Activated B cell treated with CpG ODN at 0.5 μM for 24 hours (primary cell): Measurements from ENCODE around the gene PITHD1. TPM values are rescaled to one million over a fixed set of nuclear protein-coding genes. Genes with fewer than 3 reads are reported as not detected.
A peak's percentile ranks its signal among the peaks of the same experiment; 100 is the strongest.

Experiments used
- ATAC-seq: fragments of 200-7000 bp; cut with Tn5 transposase; one replicate; pipeline ENCODE4 v1.10.0; 2021; ENCODE audit warnings: low read depth, mild to moderate bottlenecking, moderate library complexity
- CTCF ChIA-PET: fragments of 350-600 bp; sonication (Branson Sonifier 250); formaldehyde crosslinking; loops from one replicate; lab custom pipeline; 2021; ENCODE audit warnings: antibody characterized with exemption; lab: Charles Lee
- POLR2A ChIA-PET: fragments of 350-600 bp; sonication (Branson Sonifier 250); formaldehyde crosslinking; loops from one replicate; lab custom pipeline; 2021; ENCODE audit warnings: antibody characterized with exemption; lab: Charles Lee
- DNase-seq: peaks from one replicate; pipeline ENCODE4 v3.0.0; 2022
- H3K27ac Mint-ChIP-seq: one replicate; pipeline ENCODE4 v1.8.0; 2020; ENCODE audit warnings: mixed read lengths
- H3K27me3 Mint-ChIP-seq: one replicate; pipeline ENCODE4 v1.8.0; 2021; ENCODE audit warnings: mixed read lengths
- H3K36me3 Mint-ChIP-seq: one replicate; pipeline ENCODE4 v1.8.0; 2021; ENCODE audit warnings: low read depth, mixed read lengths
- H3K4me1 Mint-ChIP-seq: one replicate; pipeline ENCODE4 v1.8.0; 2021; ENCODE audit warnings: mixed read lengths
- H3K4me3 Mint-ChIP-seq: one replicate; pipeline ENCODE4 v1.8.0; 2020; ENCODE audit warnings: mild to moderate bottlenecking, mixed read lengths
- H3K9me3 Mint-ChIP-seq: one replicate; pipeline ENCODE4 v1.8.0; 2020; ENCODE audit warnings: mixed read lengths
- CTCF ChIP-seq: fragments of 200-600 bp; IDR thresholded peaks from one replicate; pipeline ENCODE4 v1.8.0; 2022; ENCODE audit warnings: antibody characterized with exemption, mild to moderate bottlenecking
- intact Hi-C: fragments of 100-400 bp; cut with micrococcal nuclease; formaldehyde crosslinking; loops from one replicate; pipeline ENCODE4 v1.15.1; 2024
- total RNA-seq: library from RNA; stranded (reverse); gene quantifications from 2 replicates; pipeline ENCODE4 v1.2.3, GENCODE V29; 2022

The PITHD1 gene
- total RNA-seq, 1 donor from 2014 or later = 58.7 TPM

- intact Hi-C loops = loop anchor here (1.0 kb wide), 5 partner anchors 37 to 256 kb away; partner anchors contain the start of gene FUCA1
- ChIA-PET CTCF (interaction anchor here (0.5 to 3.4 kb wide), 33 partner anchors 8 to 623 kb away, joined by 3 to 91 read pairs (median 4); partner anchors contain the start of genes CNR2, ELOA, FUCA1 and ID3), POLR2A (interaction anchor here (0.5 to 1.6 kb wide), 13 partner anchors 9 to 187 kb away, joined by 3 to 18 read pairs (median 4); partner anchors contain the start of genes GALE, HMGCL and LYPLA2)
- TF ChIP-seq CTCF = peak; percentile 68
- Mint-ChIP-seq H3K4me3 (no peak overlapping the region), H3K27me3 (no peaks in the 10 kb centered on the region), H3K9me3 (no peaks in the 10 kb centered on the region), H3K36me3 (peaks cover 10% of the 10 kb centered on the region), H3K4me1 (peaks cover 10% of the 10 kb centered on the region), H3K27ac (no peak overlapping the region)
- ATAC-seq (peak; percentile 100), DNase-seq (peak; percentile 76)
These were observed 6.0 kb upstream of the PITHD1 start for GRCh38 chr1:23772049-23772853.

GRCh38 chr1:23772854-23773242, 5.4 kb upstream of the PITHD1 start:
- Mint-ChIP-seq H3K27ac (no peak overlapping the region), H3K36me3 (peaks cover 9% of the 10 kb centered on the region), H3K27me3 (no peaks in the 10 kb centered on the region), H3K4me3 (no peak overlapping the region), H3K9me3 (no peaks in the 10 kb centered on the region), H3K4me1 (peaks cover 14% of the 10 kb centered on the region)
- POLR2A ChIA-PET = no interaction called here
- intact Hi-C loops = loop anchor here (1.0 kb wide), 5 partner anchors 36 to 255 kb away; partner anchors contain the start of gene FUCA1
- CTCF ChIA-PET = no interaction called here
- no peak for ATAC-seq
- TF ChIP-seq CTCF = no peak
- no peak for DNase-seq

- no peak for TF ChIP-seq CTCF
- H3K9me3 Mint-ChIP-seq = no peaks in the 10 kb centered on the region
- no peak overlapping the region for H3K27ac Mint-ChIP-seq
- H3K27me3 Mint-ChIP-seq = no peaks in the 10 kb centered on the region
- CTCF ChIA-PET = interaction anchor here (0.9 to 2.5 kb wide), 3 partner anchors 36 to 254 kb away, joined by 4 to 18 read pairs (median 10); no protein-coding TSS in a partner anchor
- no peak for ATAC-seq
- peaks cover 7% of the 10 kb centered on the region for H3K36me3 Mint-ChIP-seq
- POLR2A ChIA-PET = interaction anchor here (1.0 kb wide), 1 partner anchor 28 kb away, joined by 3 read pairs; no protein-coding TSS in a partner anchor
- peaks cover 23% of the 10 kb centered on the region for H3K4me1 Mint-ChIP-seq
- intact Hi-C loops = no loop called here
- no peak for DNase-seq
- H3K4me3 Mint-ChIP-seq = no peak overlapping the region
These were observed 3.9 kb upstream of the PITHD1 start for GRCh38 chr1:23774174-23774880.

- Mint-ChIP-seq H3K9me3 (no peaks in the 10 kb centered on the region), H3K36me3 (peaks cover 14% of the 10 kb centered on the region), H3K4me1 (peaks cover 34% of the 10 kb centered on the region), H3K27me3 (no peaks in the 10 kb centered on the region), H3K4me3 (peak overlapping the region; percentile 11), H3K27ac (no peak overlapping the region)
- no peak for TF ChIP-seq CTCF
- DNase-seq = no peak
- CTCF ChIA-PET = interaction anchor here (1.9 to 2.5 kb wide), 2 partner anchors 34 to 140 kb away, joined by 10 to 18 read pairs; no protein-coding TSS in a partner anchor
- intact Hi-C loops = no loop called here
- ATAC-seq = no peak
- POLR2A ChIA-PET = interaction anchor here (1.0 to 4.9 kb wide), 3 partner anchors 14 to 141 kb away, joined by 3 to 61 read pairs (median 4); partner anchors contain the start of genes LYPLA2 and RPL11
These were observed 2.0 kb upstream of the PITHD1 start for GRCh38 chr1:23776217-23776616.
